Measurements from ENCODE around the gene SPNS2. TPM values are rescaled to one million over a fixed set of nuclear protein-coding genes. Genes with fewer than 3 reads are reported as not detected.

SPNS2 gene
- total and polyA plus RNA-seq, 3 donors from 2014 or later: 6.7 to 11.5 (median 8.0) TPM

- Histone ChIP-seq H3K27me3 (no peaks in the 10 kb centered on the region), H3K36me3 (ENCODE audit: low read depth, missing control alignments) (no peaks in the 10 kb centered on the region), H3K9me3 (no peaks in the 10 kb centered on the region), H3K4me1 (peaks cover 6% of the 10 kb centered on the region), H3K4me3 (no peak overlapping the region), H3K27ac (no peak overlapping the region)
- TF ChIP-seq CTCF (IDR thresholded peaks at IDR 0.05): no peak
- TF ChIP-seq POLR2A (IDR thresholded peaks at IDR 0.05): no peak
- 90% methylated on average over 11 of the region's 11 CpGs for WGBS, 2 donors
- no peak for DNase-seq
- intact Hi-C loops (cut with DNase I; ENCODE audit: low total_unique reads): no loop called here
Observed at GRCh38 chr17:4588391-4588790, 89.7 kb downstream of the SPNS2 start.

Other genes starting within 250 kb of the SPNS2 start
- gene ANKFY1, start 234.9 kb upstream of the SPNS2 start, total RNA-seq: 10 to 100 TPM; 34.6 to 40.9 TPM
- 20.3 TPM for gene ANKFY1, start 234.9 kb upstream of the SPNS2 start, polyA plus RNA-seq (ENCODE audit: insufficient read depth, low read depth, low replicate concordance)
- 10 to 100 TPM; 60.7 to 66.1 TPM for gene UBE2G1, start 132.2 kb upstream of the SPNS2 start, total RNA-seq
- 50.1 TPM for gene UBE2G1, start 132.2 kb upstream of the SPNS2 start, polyA plus RNA-seq (ENCODE audit: insufficient read depth, low read depth, low replicate concordance)
- gene SPNS3, start 64.9 kb upstream of the SPNS2 start, total RNA-seq: 1 to 10 TPM in 1 of 2 donors, under 1 TPM in 1; 0.39 to 1.4 TPM
- 0.75 TPM for gene SPNS3, start 64.9 kb upstream of the SPNS2 start, polyA plus RNA-seq (ENCODE audit: insufficient read depth, low read depth, low replicate concordance)
- 10 to 100 TPM; 74.1 to 78.9 TPM for gene MYBBP1A, start 56.5 kb downstream of the SPNS2 start, total RNA-seq
- gene MYBBP1A, start 56.5 kb downstream of the SPNS2 start, polyA plus RNA-seq (ENCODE audit: insufficient read depth, low read depth, low replicate concordance): 32.9 TPM
- gene GGT6, start 61.7 kb downstream of the SPNS2 start, total RNA-seq: 1 to 10 TPM; 3.8 to 5.9 TPM
- gene GGT6, start 61.7 kb downstream of the SPNS2 start, polyA plus RNA-seq (ENCODE audit: insufficient read depth, low read depth, low replicate concordance): 2.5 TPM
- 1 to 10 TPM; 2.6 to 4.3 TPM for gene SMTNL2, start 85.6 kb downstream of the SPNS2 start, total RNA-seq
- 6.9 TPM for gene SMTNL2, start 85.6 kb downstream of the SPNS2 start, polyA plus RNA-seq (ENCODE audit: insufficient read depth, low read depth, low replicate concordance)
- 1 to 10 TPM; 1.3 to 2.4 TPM for gene ALOX15, start 142.8 kb downstream of the SPNS2 start, total RNA-seq
- gene ALOX15, start 142.8 kb downstream of the SPNS2 start, polyA plus RNA-seq (ENCODE audit: insufficient read depth, low read depth, low replicate concordance): 5.2 TPM
- gene PELP1, start 205.3 kb downstream of the SPNS2 start, total RNA-seq: 10 to 100 TPM; 88.0 to 88.1 TPM
- 74.4 TPM for gene PELP1, start 205.3 kb downstream of the SPNS2 start, polyA plus RNA-seq (ENCODE audit: insufficient read depth, low read depth, low replicate concordance)
- gene ARRB2, start 211.8 kb downstream of the SPNS2 start, total RNA-seq: 10 to 100 TPM; 13.5 to 19.5 TPM
- 23.0 TPM for gene ARRB2, start 211.8 kb downstream of the SPNS2 start, polyA plus RNA-seq (ENCODE audit: insufficient read depth, low read depth, low replicate concordance)
- gene MED11, start 232.5 kb downstream of the SPNS2 start, total RNA-seq: 10 to 100 TPM; 28.7 to 33.7 TPM
- gene MED11, start 232.5 kb downstream of the SPNS2 start, polyA plus RNA-seq (ENCODE audit: insufficient read depth, low read depth, low replicate concordance): 24.6 TPM
- 10 to 100 TPM; 23.7 to 25.2 TPM for gene ZMYND15, start 241.0 kb downstream of the SPNS2 start, total RNA-seq
- 78.7 TPM for gene ZMYND15, start 241.0 kb downstream of the SPNS2 start, polyA plus RNA-seq (ENCODE audit: insufficient read depth, low read depth, low replicate concordance)
- 100 to 1,000 TPM in 1 of 2 donors, 10 to 100 TPM in 1; 53.0 to 172 TPM for gene CXCL16, start 241.0 kb downstream of the SPNS2 start, total RNA-seq
- gene CXCL16, start 241.0 kb downstream of the SPNS2 start, polyA plus RNA-seq (ENCODE audit: insufficient read depth, low read depth, low replicate concordance): 201 TPM